Measurements from ENCODE around the gene BMF. TPM values are rescaled to one million over a fixed set of nuclear protein-coding genes. Genes with fewer than 3 reads are reported as not detected.

Gene BMF
- polyA plus RNA-seq, 1 donor from 2014 or later = 5.8 TPM

- no peaks in the 10 kb centered on the region for H3K79me2 ChIP-seq (replicated peaks; ENCODE audit: insufficient read depth, low read length)
- H3K4me2 ChIP-seq (ENCODE audit: low read length) = no peak overlapping the region
- H3K27ac ChIP-seq (ENCODE audit: low read length) = no peak overlapping the region
- no peak overlapping the region for H3K9ac ChIP-seq (ENCODE audit: low read length)
- no peaks in the 10 kb centered on the region for H3K9me2 ChIP-seq (ENCODE audit: insufficient read depth, low read length)
- no peak overlapping the region for H3K4me3 ChIP-seq (ENCODE audit: low read length)
- H3K36me3 ChIP-seq (ENCODE audit: insufficient read depth, low read length) = no peaks in the 10 kb centered on the region
- H2AFZ ChIP-seq (ENCODE audit: low read depth, low read length) = no peak overlapping the region
- H3K27me3 ChIP-seq (ENCODE audit: insufficient read depth, low read depth, low read length) = no peaks in the 10 kb centered on the region
- H3K9me3 ChIP-seq (ENCODE audit: low read length) = no peaks in the 10 kb centered on the region
- TF ChIP-seq EP300 (conservative IDR thresholded peaks at IDR 0.05; ENCODE audit: poor library complexity, severe bottlenecking) (no peak), EZH2 (IDR thresholded peaks at IDR 0.05; ENCODE audit: borderline replicate concordance, insufficient read depth, low read length, poor library complexity, severe bottlenecking) (no peak), CTCF (IDR thresholded peaks at IDR 0.05; ENCODE audit: poor library complexity, severe bottlenecking) (no peak), TAF1 (IDR thresholded peaks at IDR 0.05; ENCODE audit: low read depth) (no peak), MXI1 (conservative IDR thresholded peaks at IDR 0.05; ENCODE audit: poor library complexity, severe bottlenecking) (no peak), POLR2AphosphoS5 (IDR thresholded peaks at IDR 0.05) (no peak), REST (IDR thresholded peaks at IDR 0.05; ENCODE audit: borderline replicate concordance) (no peak), RAD21 (conservative IDR thresholded peaks at IDR 0.05) (no peak)
- H4K20me1 ChIP-seq (ENCODE audit: insufficient read depth) = no peaks in the 10 kb centered on the region
- no peaks in the 10 kb centered on the region for H3F3A ChIP-seq (ENCODE audit: insufficient read depth, low read length, poor library complexity, severe bottlenecking)
Measured at GRCh38 chr15:40105517-40106202, 3.0 kb downstream of the BMF start.

GRCh38 chr15:40104865-40105516 lies 3.7 kb downstream of the BMF start:
- Histone ChIP-seq H3K9ac (ENCODE audit: low read length) (no peak overlapping the region), H4K20me1 (ENCODE audit: insufficient read depth) (no peaks in the 10 kb centered on the region), H2AFZ (ENCODE audit: low read depth, low read length) (no peak overlapping the region), H3K4me3 (ENCODE audit: low read length) (no peak overlapping the region), H3F3A (ENCODE audit: insufficient read depth, low read length, poor library complexity, severe bottlenecking) (no peaks in the 10 kb centered on the region), H3K4me2 (ENCODE audit: low read length) (no peak overlapping the region), H3K27me3 (ENCODE audit: insufficient read depth, low read depth, low read length) (no peaks in the 10 kb centered on the region), H3K36me3 (ENCODE audit: insufficient read depth, low read length) (no peaks in the 10 kb centered on the region), H3K79me2 (replicated peaks; ENCODE audit: insufficient read depth, low read length) (no peaks in the 10 kb centered on the region), H3K9me2 (ENCODE audit: insufficient read depth, low read length) (no peaks in the 10 kb centered on the region), H3K27ac (ENCODE audit: low read length) (no peak overlapping the region), H3K9me3 (ENCODE audit: low read length) (no peaks in the 10 kb centered on the region)
- TF ChIP-seq TAF1 (IDR thresholded peaks at IDR 0.05; ENCODE audit: low read depth) (no peak), MXI1 (conservative IDR thresholded peaks at IDR 0.05; ENCODE audit: poor library complexity, severe bottlenecking) (no peak), RAD21 (conservative IDR thresholded peaks at IDR 0.05) (peak; percentile 41), CTCF (IDR thresholded peaks at IDR 0.05; ENCODE audit: poor library complexity, severe bottlenecking) (peak; percentile 85), REST (IDR thresholded peaks at IDR 0.05; ENCODE audit: borderline replicate concordance) (no peak), EP300 (conservative IDR thresholded peaks at IDR 0.05; ENCODE audit: poor library complexity, severe bottlenecking) (no peak), SMC3 (conservative IDR thresholded peaks at IDR 0.05; ENCODE audit: poor library complexity) (peak; percentile 51), POLR2AphosphoS5 (IDR thresholded peaks at IDR 0.05) (no peak), EZH2 (IDR thresholded peaks at IDR 0.05; ENCODE audit: borderline replicate concordance, insufficient read depth, low read length, poor library complexity, severe bottlenecking) (no peak)
